Motor neuron (in vitro differentiated cells): ENCODE measurements around the gene RAP2B. TPM values are rescaled to one million over a fixed set of nuclear protein-coding genes. Genes with fewer than 3 reads are reported as not detected.
A peak's percentile ranks its signal among the peaks of the same experiment; 100 is the strongest.
"Not testable (repeated sequence)": the region's sequence is repeated elsewhere in the genome, so short reads cannot be mapped to it uniquely, and the experiment has no call there.

Source experiments
- ATAC-seq, 8 experiments: fragments of 200-7000 bp; cut with Tn5 transposase; replicated peaks in 6 of 8; 2 replicates each; pipeline ENCODE4 v1.8.0; 2021; ENCODE audit warnings: mild to moderate bottlenecking in 8 of 8, moderate library complexity in 8 of 8
- H3K27ac ChIP-seq, 2 donors: fragments of 250-450 bp; sonication (Bioruptor Pico); 2 replicates each; pipeline ENCODE4 v1.9.0; 2021; ENCODE audit warnings: antibody characterized with exemption in 2 of 2, mild to moderate bottlenecking in 2 of 2, moderate library complexity in 1 of 2
- H3K4me1 ChIP-seq, 2 donors: fragments of 250-450 bp; sonication (Bioruptor Pico); replicated peaks in 1 of 2; 2 replicates each; pipeline ENCODE4 v1.6.1; 2021; ENCODE audit warnings: antibody characterized with exemption in 2 of 2, mild to moderate bottlenecking in 2 of 2, moderate library complexity in 1 of 2
- H3K4me3 ChIP-seq, 5 donors: fragments of 250-450 bp; sonication (Bioruptor Pico); 2 replicates each; pipeline ENCODE4 v1.9.0; 2021; ENCODE audit warnings: antibody characterized with exemption in 5 of 5, mild to moderate bottlenecking in 5 of 5, moderate library complexity in 4 of 5
- WGBS, 10 experiments: fragments of 450-650 bp; shearing (Covaris generic); methylation state at CpG; one replicate each; pipeline ENCODE4 v1.0.0; 2022; 5-methylcytosine and 5-hydroxymethylcytosine counted together
- in situ Hi-C, 9 experiments: fragments of 400-800 bp; cut with MboI; loops; one replicate each; pipeline ENCODE4 v1.15.0; 2021; ENCODE audit warnings: low sequenced_read_pairs in 9 of 9, low pct_unique_long_range_greater_than_20kb in 2 of 9; ENCODE audit not compliant: unreplicated experiment in 9 of 9
- total RNA-seq, 8 experiments: library from RNA; unstranded; fragments of 300-600 nt; gene quantifications; 2 replicates each; pipeline versions ENCODE4 v1.2.3 to v1.2.4, GENCODE V29; 2022

The RAP2B gene
- total RNA-seq, 8 experiments from 2014 or later = 5.2 to 28.4 (median 11.3) TPM

DNA sequence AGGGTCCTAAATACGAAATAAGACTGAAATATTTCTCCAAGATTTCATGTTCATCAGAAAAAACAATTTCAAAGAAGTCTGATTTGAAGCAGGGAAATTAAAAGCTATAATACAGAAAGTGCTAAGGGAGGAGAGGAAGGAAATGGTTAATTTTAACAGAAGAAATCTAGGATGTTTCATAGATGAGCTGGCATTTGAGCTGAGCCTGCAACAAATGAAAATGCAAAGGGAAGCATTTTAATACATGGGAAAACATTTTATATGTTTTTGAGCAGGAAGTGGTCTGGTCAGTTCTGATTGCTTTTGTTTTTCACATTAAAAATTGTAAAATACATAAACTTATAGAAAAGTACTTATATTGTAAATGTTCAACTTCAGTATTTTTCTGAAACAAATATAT, 17.2 kb upstream of the RAP2B start:
- Histone ChIP-seq H3K4me1 (peaks cover 0 to 6% of the 10 kb centered on the region in 2 donors), H3K4me3 (no peak overlapping the region), H3K27ac (no peak overlapping the region)
- in situ Hi-C loops = no loop called here
- WGBS, 10 experiments = 0 to 100% (median 92%) methylated on average over 1 of the region's 1 CpG; no CpG with 5 or more reads in 1 of the 10 experiments
- peak in 2 of 8 experiments; percentile 34 to 48 for ATAC-seq

DNA sequence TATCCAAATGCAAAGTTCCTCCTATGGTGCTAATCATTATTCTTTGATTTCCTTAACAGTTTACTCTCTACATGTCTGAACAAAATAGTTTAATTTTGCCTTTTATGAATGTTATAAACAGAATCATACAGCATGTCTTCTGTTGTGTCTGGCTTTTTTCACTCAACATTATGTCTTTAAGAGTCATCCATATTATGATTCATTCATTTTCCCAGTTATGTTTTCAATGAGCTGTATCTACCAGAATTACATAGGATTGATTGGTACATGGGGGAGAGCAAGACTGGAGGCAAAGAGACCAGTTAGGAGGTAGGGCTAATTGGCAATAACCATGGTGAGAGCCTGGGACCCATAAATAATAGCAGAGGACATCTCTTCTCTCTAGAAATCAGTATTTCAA, 16.6 kb upstream of the RAP2B start:
- H3K27ac ChIP-seq = no peak overlapping the region
- H3K4me1 ChIP-seq = peaks cover 0 to 6% of the 10 kb centered on the region in 2 donors
- no peak overlapping the region for H3K4me3 ChIP-seq
- no peak for ATAC-seq
- in situ Hi-C loops = no loop called here

DNA sequence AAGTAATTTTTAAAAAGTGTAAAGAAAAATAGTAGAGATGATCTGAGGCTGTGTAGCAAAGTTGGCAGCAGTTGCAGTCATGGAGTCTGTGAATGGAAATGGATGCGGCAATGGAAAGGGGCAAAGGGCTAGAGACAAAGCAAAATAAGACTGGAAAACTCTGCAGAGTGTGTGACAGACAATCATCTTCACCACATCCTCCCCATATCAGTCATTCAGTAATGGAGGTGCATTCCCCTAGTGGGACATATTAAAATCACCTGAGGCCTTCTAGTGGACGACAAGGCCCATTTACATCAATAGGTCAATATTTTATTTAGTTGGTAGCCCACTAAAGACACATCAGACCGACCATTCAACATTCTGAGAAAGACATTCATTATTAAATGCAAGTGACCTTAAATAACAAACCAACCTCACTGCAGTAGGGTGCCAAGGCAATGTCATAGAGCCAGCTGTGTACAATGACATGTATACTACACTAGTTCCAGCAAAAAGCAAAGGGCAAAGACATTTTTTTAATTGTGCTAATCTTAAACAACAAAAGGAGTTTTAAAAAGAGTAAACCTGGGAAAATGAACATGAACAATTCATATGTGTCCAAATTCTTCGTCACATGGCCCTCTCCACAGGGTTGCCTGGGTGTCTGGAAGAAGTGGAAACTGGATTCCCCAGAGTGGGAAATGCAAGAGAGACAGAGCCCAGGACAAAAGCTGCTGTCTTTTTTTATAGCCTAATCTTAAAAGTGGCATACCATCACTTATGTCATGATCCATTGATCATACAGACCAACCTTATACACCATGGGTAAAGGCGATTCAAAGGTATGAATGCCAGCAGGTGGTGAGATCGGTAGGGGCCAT, 15.6 kb upstream of the RAP2B start:
- in situ Hi-C loops = no loop called here
- Histone ChIP-seq H3K4me1 (peaks cover 0 to 6% of the 10 kb centered on the region in 2 donors), H3K27ac (no peak overlapping the region), H3K4me3 (no peak overlapping the region)
- ATAC-seq = no peak
- WGBS, 10 experiments = 83 to 100% (median 91%) methylated on average over 2 to 6 of the region's 6 CpGs; no CpG with 5 or more reads in 1 of the 10 experiments

DNA sequence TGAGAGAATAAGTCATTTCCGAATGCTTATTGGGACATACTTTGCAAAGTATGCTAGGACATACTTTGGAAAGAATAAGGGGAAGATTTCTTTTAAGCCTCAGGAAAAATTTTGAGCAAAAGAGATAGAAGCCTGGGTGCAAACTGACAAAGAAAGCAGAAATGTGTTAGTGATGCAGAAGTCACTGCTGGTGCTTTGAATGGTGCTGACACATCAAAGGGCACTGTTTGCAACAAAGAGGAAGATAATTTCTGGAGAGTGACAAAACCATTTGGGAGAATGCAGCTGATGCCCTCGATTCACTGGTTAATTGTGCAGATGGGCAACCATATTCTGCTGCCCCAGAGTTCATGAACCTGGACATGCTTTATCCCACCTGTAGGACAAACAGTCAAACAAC, 11.0 kb upstream of the RAP2B start:
- 36 to 100% (median 60%) methylated on average over 1 to 2 of the region's 2 CpGs; no CpG with 5 or more reads in 2 of the 10 experiments for WGBS, 10 experiments
- ATAC-seq = no peak
- in situ Hi-C loops = loop anchor here in 1 of 9 experiments (10.0 to 25.0 kb wide), 3 partner anchors 106 to 611 kb away; no protein-coding TSS in a partner anchor
- Histone ChIP-seq H3K4me1 (no peaks in the 10 kb centered on the region), H3K27ac (no peak overlapping the region), H3K4me3 (no peak overlapping the region)

DNA sequence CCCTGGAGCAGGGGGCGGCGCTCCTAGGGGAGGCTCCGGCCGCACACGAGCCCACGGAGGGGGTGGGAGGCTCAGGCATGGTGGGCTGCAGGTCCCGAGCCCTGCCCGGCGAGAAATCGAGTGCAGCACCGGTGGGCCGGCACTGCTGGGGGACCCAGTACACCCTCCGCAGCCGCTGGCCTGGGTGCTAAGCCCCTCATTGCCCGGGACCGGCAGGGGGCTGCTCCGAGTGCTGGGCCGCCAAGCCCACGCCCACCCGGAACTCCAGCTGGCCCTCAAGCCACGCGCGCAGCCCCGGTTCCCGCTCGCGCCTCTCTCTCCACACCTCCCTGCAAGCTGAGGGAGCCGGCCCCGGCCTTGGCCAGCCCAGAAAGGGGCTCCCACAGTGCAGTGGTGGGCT, 6.2 kb upstream of the RAP2B start:
- not testable (repeated sequence) for H3K4me3 ChIP-seq, H3K27ac ChIP-seq, H3K4me1 ChIP-seq, ATAC-seq
- in situ Hi-C loops = loop anchor here in 1 of 9 experiments (10.0 to 25.0 kb wide), 3 partner anchors 111 to 607 kb away; no protein-coding TSS in a partner anchor
- no CpG with 5 or more reads among the region's 29 CpGs for WGBS, 10 experiments

DNA sequence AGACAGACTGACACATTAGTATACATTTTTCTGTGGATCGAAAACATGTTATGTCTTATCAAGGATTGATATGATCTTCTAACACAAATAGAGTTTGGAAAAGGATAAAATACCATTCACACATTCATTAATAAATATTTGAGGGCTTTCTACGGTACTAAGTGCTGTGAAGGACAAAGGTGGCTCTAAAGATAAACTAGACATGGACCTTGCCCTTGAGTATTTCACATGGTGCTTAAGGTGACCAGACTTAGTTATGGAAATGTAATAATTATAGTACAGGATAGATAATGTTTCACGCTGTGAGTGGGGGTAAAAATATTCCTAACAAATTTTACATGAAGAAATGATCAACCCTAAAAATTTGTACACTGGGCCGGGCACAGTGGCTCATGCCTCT, 3.8 kb upstream of the RAP2B start:
- no peak overlapping the region for H3K27ac ChIP-seq
- in situ Hi-C loops = loop anchor here in 1 of 9 experiments (10.0 to 25.0 kb wide), 3 partner anchors 113 to 604 kb away; no protein-coding TSS in a partner anchor
- no peak for ATAC-seq
- no peak overlapping the region for H3K4me3 ChIP-seq
- no peaks in the 10 kb centered on the region for H3K4me1 ChIP-seq
- 61 to 100% (median 96%) methylated on average over 1 to 4 of the region's 4 CpGs; no CpG with 5 or more reads in 1 of the 10 experiments for WGBS, 10 experiments

DNA sequence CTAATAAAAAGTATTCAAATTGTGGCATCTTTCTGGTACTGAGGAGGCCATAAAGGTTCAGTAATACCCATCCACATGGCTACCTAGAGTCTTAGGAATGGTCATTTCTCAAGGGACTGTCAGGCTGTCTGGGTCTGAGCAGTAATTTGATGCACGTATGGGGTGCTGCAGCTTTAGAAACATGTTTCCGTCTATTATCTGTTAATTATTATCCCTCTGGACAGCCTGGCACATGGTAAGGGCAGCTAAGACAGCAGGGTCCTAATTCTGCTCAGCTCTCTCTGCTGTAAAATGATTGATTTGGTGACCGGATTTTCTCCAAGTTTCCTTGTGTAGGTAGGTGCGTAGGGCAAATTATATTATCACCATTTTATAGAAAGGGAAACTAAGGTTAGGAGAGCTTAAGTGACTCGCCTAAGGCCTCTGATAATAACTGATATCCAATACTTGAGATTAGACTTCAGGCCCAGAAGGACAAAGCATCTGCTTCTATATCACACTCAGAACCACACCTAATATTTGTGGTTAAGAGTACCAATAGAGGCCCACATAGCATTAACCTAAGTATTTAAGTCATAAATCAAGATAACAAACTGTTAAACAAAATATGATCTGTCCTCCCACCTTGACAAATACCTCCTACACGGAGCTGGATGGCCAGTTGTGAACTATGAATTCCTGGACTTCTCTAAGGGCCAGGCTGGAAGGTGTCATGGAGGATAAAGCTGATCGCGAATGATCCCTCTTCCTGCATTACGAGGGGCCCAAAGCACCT, 2.9 kb upstream of the RAP2B start:
- Histone ChIP-seq H3K27ac (no peak overlapping the region), H3K4me1 (peaks cover 0 to 4% of the 10 kb centered on the region in 2 donors), H3K4me3 (no peak overlapping the region)
- ATAC-seq = no peak
- in situ Hi-C loops = loop anchor here in 1 of 9 experiments (10.0 to 25.0 kb wide), 3 partner anchors 114 to 603 kb away; no protein-coding TSS in a partner anchor
- WGBS, 10 experiments = 40 to 100% (median 83%) methylated on average over 1 to 9 of the region's 9 CpGs; no CpG with 5 or more reads in 1 of the 10 experiments

DNA sequence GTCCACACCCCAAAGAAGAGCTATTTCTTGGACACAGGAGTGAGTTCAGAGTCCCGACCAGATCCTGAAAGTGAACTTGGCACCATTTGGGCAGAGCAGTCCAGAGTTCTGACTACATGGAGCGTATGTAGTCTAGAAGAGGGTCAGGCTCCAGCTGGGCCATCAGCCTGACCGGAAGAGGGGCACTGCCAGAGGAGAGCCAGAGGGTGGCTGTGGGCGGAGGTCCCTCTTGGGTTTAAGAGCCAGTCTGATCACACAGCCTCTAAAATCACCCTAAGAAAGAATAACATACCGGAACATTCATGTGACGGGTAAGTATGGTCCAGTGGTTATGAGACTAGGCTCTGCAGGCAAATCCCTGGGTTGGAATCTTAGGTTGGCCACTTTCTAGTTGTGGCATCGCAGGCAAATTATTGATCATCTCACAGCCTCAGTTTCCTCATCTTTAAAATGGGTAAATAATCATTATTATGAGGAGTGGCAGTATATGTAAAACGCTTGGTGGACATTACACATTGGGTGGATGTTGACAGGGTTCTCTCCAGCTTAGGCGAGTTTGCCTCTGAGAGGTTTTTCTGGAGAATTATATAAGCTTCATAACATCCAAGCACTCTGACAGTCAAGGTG, 2.1 kb upstream of the RAP2B start:
- Histone ChIP-seq H3K4me1 (peaks cover 3 to 9% of the 10 kb centered on the region in 2 donors), H3K27ac (no peak overlapping the region), H3K4me3 (peak overlapping the region; percentile 59 to 89 (median 71))
- WGBS, 10 experiments = 25 to 100% (median 72%) methylated on average over 1 to 4 of the region's 9 CpGs; no CpG with 5 or more reads in 3 of the 10 experiments
- ATAC-seq = no peak
- in situ Hi-C loops = loop anchor here in 1 of 9 experiments (10.0 to 25.0 kb wide), 3 partner anchors 115 to 602 kb away; no protein-coding TSS in a partner anchor

DNA sequence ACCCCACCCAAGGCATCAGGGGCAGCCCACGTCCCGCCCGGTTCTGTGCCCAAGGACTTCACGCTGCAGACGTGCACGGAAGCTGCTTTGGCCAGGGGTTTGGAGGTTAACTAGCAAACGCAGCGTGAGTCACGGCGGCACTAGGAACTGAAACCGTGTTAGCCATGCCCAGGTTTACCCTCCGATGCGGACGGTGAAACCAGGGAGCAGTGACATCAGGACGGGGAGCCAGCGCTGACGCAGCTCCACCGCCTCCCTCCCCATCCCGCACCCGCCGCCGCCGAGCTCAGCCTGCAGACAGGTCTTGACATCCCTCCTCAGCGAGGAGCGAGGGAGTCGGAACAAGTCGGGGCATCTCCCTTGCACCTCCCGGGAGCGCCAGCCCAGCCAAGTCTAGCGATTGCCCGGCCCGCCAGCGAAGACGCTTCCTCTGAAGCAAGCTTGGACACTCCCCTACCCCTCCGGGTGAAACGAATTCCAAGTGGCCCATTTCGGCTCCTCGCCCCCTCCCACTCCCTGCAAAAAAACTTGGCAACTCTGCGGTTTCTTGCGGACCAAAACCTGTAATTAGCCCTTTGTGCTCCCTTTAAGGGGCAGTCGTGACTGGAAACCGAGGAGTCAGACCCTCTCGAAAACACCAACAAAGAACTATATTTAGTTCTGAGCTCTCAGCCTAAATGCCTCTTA, 1.4 kb upstream of the RAP2B start:
- in situ Hi-C loops = loop anchor here in 1 of 9 experiments (25.0 kb wide), 2 partner anchors 427 to 602 kb away; no protein-coding TSS in a partner anchor
- 0% methylated on average over 1 to 11 of the region's 43 CpGs; no CpG with 5 or more reads in 5 of the 10 experiments for WGBS, 10 experiments
- peak overlapping the region; percentile 59 to 89 (median 71) for H3K4me3 ChIP-seq
- H3K4me1 ChIP-seq = peaks cover 5 to 17% of the 10 kb centered on the region in 2 donors
- ATAC-seq = peak; percentile 24 to 48 (median 30)
- H3K27ac ChIP-seq = peak overlapping the region in 1 of 2 donors; percentile 54

DNA sequence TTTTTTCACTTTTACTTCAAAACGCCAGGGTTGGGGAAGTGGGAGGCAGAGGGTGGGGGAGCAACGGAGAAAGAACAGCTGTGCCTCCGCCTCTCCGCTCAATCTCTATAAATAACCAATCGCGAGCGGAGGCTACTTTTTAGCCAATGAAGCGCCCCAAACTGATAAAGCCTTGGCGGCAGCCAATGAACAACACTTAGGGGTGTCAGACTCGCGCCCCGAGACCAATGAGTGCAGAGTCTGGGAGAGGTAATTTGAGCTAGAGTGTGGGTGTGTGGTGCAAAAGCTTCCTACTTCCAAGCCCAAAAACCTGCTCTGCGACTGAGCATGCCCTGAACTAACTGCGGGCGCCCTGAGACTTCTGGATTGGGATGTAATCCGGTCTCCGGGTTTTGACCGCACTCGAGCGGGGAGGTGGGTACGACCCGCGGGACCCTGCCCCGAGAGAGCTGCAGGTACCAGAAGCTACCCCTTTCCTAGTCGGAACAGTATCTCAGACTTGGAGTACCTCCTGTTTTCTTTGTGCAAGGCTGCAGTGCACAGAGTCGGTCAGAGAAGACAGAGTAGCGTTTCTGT, 800 bp upstream of the RAP2B start:
- peaks cover 5 to 21% of the 10 kb centered on the region in 2 donors for H3K4me1 ChIP-seq
- peak; percentile 61 to 79 (median 70) for ATAC-seq
- WGBS, 10 experiments = 0% methylated on average over 1 to 13 of the region's 27 CpGs; no CpG with 5 or more reads in 3 of the 10 experiments
- H3K27ac ChIP-seq = peak overlapping the region in 1 of 2 donors; percentile 54
- H3K4me3 ChIP-seq = peak overlapping the region; percentile 59 to 89 (median 71)
- in situ Hi-C loops = loop anchor here in 1 of 9 experiments (25.0 kb wide), 2 partner anchors 426 to 601 kb away; no protein-coding TSS in a partner anchor

DNA sequence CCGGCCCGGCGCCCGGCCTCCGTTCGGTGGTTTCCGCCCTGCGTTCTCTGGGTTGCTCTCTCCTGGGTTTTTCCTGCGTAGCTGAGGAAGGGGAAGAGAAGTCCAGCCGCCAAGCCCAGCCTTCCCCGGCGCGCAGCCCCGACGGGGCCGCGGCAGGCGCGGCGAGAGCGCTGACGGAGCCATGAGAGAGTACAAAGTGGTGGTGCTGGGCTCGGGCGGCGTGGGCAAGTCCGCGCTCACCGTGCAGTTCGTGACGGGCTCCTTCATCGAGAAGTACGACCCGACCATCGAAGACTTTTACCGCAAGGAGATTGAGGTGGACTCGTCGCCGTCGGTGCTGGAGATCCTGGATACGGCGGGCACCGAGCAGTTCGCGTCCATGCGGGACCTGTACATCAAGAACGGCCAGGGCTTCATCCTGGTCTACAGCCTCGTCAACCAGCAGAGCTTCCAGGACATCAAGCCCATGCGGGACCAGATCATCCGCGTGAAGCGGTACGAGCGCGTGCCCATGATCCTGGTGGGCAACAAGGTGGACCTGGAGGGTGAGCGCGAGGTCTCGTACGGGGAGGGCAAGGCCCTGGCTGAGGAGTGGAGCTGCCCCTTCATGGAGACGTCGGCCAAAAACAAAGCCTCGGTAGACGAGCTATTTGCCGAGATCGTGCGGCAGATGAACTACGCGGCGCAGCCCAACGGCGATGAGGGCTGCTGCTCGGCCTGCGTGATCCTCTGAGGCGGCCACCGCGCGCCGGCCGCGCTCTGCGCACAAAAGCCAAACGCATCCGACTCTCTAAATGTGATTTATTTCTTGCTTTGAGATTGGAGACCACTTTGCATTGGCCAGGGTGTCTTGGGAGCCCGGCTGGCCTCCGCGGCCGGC, 727 bp downstream of the RAP2B start:
- ATAC-seq = peak; percentile 0 to 29 (median 11)

More for the DNA sequence above, 727 bp downstream of the RAP2B start:
- peak overlapping the region; percentile 59 to 89 (median 71) for H3K4me3 ChIP-seq
- H3K4me1 ChIP-seq = peaks cover 5 to 21% of the 10 kb centered on the region in 2 donors
- in situ Hi-C loops = loop anchor here in 1 of 9 experiments (25.0 kb wide), 2 partner anchors 425 to 600 kb away; no protein-coding TSS in a partner anchor
- 0 to 2% (median 0%) methylated on average over 1 to 36 of the region's 86 CpGs; no CpG with 5 or more reads in 4 of the 10 experiments for WGBS, 10 experiments
- peak overlapping the region; percentile 39 to 72 for H3K27ac ChIP-seq
